ENCODE measurements around the gene SLC2A1.

The SLC2A1 gene

GRCh38 chr1:42940851-42941639 is 17.6 kb downstream of the SLC2A1 start:
- no peak for DNase-seq

DNA sequence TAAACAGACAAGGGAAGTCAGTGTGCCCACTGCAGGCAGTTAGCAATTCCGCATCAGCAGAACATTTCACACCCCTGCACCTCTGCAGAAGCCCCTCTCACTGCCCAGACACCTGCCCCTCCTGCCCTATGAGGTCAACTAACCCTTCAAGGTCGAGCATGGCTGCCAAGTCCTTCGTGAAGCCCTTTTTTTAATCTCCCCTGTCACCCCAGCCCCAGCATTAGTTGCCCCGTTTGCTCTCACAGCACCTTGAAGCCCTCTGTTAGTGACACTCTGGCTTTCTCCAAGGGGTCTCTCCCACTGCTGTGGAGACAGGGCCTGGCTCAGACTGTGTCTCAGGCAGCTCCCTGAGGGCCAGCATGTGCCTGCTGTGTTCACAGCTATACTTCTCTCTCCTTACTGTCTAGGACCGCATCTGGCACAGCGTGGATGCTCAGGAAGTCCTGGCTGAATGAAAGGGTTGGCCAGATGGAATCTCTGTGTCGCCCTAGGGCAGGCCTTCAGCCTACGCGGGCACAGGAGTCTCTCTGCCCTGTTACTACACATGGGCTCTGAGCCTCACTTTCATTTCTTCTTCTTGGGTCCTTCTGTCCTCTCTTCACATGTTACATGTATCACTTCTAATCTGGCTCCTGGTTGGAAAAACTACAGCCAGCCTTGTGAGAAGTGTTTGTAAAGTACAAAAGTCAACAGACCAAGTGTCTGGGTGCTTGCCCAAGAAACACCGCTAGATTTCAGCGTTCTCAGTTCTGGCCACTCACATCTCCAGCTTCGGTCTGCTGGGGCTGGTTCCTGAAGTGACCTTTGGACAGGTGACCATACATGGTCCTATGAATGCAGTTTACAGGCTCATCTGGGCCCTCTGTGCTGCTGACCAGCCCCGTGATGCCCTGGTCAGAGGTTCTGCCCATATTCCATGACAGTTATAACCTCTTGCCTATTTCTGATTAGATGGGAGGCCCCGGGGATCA is 19.7 kb downstream of the SLC2A1 start:
- no peak for DNase-seq

GRCh38 chr1:42937836-42938644 is 20.6 kb downstream of the SLC2A1 start:
- DNase-seq, result peak; percentile 16 to 34

GRCh38 chr1:42937141-42937696 is 21.4 kb downstream of the SLC2A1 start:
- DNase-seq, result peak; percentile 64 to 65

DNA sequence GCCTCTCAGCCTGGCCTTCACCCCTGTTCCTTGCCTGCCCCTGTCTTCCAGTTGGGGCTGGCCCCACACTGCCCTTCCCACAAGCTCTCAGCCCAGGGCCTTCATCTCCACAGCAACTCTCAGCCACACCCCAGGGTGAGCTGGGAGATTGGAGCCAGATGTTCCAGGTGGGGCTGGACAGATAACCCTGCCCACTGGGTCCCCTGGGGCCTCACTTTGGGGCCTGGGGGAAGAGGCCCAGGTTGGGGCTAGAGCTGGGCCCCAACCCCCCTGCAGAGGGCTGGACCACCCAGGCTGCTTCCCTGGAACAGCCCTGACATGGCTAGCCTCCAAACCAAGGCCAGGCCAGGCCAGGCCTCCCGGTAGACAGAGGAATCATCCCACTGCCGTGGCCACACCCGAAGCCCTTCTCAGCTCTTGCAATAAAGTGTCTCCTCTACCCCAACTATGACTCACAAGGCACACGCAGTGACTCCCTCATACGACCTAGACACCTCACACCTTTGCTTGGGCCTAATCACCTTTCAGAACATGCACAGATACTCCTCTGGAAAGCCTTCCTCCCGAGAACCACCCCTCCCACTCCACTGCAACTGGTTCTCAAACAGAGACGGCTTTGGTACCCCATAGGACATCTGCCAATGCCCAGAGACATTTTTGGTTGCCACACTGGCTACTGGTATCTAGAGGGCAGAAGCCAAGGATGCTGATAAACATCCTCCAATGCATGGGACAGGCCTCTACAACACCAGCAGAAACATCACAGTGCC is 22.2 kb downstream of the SLC2A1 start:
- DNase-seq, result no peak

- DNase-seq, result no peak
Measured at GRCh38 chr1:42935971-42936308, 22.7 kb downstream of the SLC2A1 start.

GRCh38 chr1:42935313-42935895 is 23.3 kb downstream of the SLC2A1 start:
- DNase-seq, result no peak

GRCh38 chr1:42934541-42935312 is 23.9 kb downstream of the SLC2A1 start:
- DNase-seq, result no peak

DNA sequence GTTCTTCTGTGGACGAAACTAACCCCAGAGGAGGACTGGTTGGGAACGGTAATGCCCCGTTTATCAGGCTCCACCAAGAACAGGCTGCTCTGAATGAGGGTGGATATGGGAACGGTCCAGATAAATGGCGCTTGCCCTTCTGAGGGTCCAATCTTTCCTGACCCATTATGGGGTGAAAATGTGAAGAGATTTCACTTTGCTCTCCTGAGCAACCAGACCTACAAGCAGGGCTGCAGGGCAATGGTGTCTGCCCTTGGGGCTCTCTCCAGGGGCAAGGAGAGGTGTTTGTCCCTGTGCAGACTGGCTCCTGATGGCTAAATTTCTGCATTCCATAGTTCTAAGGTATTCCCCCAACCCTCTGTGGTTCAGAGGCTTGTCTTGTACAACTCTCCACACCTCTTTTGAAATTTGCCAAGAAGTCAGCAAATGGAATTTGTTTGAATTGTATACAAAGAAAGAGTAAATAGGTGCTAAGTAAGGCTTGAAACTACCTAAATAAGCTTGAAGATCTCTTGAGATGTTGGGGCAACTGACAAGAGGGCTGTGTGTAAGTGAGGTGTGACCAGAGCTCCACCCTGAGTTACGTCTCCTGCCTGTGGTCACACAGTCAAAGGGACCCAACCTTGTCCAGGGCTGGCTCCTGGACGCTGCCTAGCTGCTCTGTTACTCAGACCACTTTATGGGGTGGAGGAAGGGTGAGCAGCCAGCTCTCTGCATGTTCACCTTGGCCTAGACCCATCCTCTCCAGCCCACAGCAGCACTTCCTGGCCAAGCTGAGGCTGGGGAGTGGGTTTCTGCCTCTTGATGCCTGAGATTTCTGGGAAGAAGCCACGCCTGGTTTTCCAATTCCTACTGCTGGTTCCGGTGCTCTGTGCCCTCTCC is 24.8 kb downstream of the SLC2A1 start:
- DNase-seq, result no peak

DNA sequence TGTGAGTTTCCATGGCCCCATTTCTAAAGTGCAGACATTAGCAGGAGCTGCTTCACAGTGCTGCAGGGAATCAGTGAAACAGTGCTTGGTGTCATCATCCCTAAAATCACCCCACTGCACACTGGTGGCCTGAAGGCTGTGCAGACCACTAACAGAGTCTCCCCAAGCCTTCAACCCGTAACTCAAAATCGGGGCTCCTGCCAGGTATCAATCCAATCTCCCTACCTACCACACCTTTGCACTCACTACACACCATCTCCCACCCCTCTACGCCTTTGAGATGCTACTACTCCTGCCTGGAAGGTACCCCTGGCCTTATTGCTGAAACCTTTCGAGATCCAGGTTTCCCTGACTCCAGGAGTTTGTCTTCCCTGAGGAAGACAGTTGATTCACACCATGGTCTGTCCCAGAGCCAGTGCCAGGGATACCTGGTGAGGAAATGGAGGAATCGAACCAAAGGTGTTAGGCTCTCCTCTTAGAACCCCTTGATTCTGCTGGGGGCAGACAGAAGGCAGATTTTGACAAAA is 25.5 kb downstream of the SLC2A1 start:
- no peak for DNase-seq

DNA sequence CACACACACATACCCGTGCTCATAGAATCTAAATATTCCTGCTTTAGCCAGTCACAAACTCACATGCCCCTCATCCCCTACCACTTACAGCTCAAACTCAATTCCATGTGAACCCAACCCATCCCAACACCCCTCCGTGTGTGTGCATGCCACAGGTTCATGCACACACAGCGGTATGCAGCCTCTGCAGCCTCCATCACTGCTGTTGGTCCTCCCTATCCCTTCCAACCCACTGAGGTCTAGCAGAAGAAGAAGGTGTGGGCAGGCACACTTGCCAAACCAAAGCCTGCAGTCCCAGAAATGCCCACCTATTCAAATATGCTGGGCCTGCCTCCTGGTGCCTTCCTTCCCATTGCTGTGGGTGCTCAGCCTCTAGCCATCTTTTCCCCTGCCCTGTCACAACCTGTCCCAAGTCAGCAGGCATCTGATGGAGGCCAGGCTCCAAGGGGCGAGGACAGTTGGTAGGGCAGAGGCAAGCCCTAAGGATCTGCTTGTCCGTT is 26.2 kb downstream of the SLC2A1 start:
- DNase-seq, result no peak

DNA sequence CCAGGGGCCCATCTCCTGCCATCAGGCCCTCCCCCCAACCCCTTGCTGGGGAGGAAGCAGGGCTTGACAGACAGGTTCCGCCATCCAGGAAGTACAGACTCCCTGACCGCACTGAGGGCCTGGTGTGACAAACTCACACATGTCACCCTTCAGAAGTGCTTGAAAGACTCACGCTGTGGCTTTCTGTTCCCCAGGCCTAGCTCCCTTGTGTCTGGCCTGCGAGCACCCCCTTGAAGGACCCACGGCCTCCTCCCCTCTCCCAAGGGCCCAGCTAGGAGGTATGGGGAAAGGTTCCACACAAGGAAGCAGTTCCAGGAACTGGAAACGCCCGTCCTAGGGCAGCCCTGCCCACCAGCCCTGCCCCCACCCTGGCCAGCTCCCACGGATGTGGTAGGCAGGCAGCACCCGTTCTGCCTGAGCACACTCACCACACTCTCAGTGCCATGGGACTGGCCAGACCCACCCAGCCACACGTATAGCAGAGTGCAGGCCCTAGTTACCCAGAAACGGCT is 26.7 kb downstream of the SLC2A1 start:
- DNase-seq, result peak; percentile 74 to 90

GRCh38 chr1:42931108-42931539 is 27.5 kb downstream of the SLC2A1 start:
- peak; percentile 67 to 77 for DNase-seq

DNA sequence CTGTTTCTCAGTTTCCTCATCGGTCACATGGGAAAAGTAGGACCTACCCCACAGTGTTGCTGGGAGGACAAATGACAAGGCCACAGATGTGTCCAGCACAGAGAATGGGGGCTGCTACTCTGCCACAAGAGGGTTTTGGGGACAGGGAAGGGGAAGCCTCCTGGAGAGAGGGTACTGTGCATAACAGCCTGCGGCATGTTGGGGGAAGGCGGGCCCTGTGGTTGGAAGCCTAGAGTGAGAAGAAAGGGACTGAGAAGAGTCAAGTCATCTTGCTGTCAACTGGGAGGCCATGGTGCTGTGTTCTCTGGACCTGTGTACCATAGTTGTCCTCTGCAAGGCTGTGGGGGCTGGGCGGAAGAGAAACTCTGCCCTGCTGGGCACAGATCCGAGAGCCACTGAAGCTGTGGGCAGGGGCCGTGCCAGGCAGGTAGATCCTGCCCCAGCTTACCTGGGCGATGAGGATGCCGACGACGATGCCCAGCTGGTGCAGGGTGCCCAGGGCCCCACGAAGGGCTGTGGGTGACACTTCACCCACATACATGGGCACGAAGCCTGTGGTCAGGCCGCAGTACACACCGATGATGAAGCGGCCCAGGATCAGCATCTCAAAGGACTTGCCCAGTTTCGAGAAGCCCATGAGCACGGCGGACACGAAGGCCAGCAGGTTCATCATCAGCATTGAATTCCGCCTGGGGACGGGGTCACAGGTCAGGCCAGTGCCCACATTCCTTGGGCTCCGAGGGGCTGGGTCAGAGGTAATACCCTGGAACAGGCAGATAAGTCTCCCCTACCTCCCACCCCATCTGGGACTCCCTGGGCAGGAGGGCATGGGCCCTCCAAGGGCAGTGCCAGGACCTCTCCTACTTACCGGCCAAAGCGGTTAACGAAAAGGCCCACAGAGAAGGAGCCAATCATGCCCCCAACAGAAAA is 28.2 kb downstream of the SLC2A1 start:
- DNase-seq, result no peak

DNA sequence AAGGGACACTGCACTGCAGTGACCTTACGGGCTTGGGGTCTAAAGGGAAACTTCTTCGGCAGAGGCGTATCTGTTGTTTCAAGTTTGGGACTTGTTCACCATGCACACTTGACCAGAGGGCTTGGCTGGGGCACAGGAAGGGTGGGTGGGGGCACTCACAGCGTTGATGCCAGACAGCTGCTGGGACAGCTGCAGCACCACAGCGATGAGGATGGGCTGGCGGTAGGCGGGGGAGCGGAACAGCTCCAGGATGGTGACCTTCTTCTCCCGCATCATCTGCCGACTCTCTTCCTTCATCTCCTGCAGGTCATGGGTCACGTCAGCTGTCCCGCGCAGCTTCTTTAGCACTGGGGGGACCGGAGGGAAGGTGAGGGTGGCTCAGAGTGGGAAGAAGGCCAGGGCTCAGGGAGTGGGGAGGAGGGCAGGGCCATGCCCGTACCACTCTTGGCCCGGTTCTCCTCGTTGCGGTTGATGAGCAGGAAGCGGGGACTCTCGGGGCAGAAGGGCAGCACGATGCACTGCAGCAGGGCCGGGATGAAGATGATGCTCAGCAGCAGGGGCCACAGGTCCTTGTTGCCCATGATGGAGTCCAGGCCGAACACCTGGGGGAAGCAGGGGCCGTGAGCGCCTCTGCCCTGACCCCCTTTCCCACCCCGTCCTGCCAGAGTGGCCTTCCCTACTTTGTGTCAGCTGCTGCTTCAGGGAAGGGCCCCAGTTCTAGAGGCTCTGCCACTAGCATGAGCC is 29.1 kb downstream of the SLC2A1 start:
- DNase-seq, result no peak

- no peak for DNase-seq
Measured at GRCh38 chr1:42928859-42929258, 29.8 kb downstream of the SLC2A1 start.

DNA sequence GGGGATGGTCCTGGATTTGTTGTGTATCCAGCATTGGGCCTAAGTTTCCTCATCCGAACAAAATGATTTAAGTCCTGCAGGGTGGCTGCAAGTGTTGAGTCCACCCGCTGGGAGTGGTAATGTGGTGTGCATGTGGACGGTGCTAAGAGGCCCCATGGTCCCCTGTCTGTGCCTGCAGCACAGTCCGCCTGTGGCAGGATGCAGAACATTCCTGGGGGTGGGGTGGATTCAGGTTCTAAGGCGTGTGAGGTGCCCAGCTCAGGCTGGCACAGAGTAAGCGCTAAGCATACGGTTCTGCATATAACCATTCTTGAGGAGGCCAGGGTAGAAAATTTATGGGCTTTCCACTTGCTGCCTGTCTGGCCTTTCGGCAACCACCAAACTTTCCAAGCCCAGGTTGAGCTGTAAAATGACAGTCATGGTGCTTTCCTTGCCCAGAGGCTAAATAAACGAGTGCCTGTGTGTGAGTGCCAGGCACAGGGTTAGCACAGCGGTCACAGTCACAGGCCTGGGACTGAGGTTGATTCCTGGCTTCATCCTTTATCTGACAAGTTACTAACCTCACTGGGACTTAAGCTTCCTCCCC is 30.7 kb downstream of the SLC2A1 start:
- no peak for DNase-seq

Data from AML-193 (cell line).